Kidney tubule cell (primary cell): ENCODE results near the gene B4GALT3.
A peak's percentile ranks its signal among the peaks of the same experiment; 100 is the strongest.

ENCODE experiments used
- DNase-seq: peaks from one replicate; pipeline ENCODE4 v3.0.0-alpha.2; 2018; ENCODE audit warnings: low spot score

B4GALT3 gene

GRCh38 chr1:161162052-161162451 is 15.3 kb downstream of the B4GALT3 start:
- DNase-seq, result no peak

DNA sequence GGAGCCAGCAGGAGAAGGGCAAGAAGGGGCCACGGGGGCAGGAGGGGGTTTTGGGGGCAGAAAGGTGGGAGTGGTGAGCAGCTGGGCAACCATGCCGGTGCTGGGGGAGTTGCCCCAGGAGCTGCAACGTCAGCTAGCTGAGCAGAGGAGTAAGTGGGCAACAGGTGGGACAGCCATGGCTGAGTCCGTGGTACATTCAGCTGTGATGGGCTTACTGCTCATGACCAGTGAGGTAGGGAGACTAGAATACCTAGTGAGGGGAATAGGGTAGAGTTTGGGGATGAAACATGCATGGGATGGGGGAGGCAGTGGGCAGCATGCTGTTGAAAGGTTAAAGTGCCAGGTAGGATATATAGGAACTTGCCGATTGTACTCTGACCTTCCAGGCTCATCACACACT is 15.7 kb downstream of the B4GALT3 start:
- DNase-seq, result no peak

DNA sequence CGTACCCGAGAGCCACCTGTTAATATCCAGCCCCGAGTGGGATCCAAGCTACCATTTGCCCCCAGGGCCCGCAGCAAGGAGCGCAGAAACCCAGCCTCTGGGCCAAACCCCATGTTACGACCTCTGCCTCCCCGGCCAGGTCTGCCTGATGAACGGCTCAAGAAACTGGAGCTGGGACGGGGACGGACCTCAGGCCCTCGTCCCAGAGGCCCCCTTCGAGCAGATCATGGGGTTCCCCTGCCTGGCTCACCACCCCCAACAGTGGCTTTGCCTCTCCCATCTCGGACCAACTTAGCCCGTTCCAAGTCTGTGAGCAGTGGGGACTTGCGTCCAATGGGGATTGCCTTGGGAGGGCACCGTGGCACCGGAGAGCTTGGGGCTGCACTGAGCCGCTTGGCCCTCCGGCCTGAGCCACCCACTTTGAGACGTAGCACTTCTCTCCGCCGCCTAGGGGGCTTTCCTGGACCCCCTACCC is 16.6 kb downstream of the B4GALT3 start:
- no peak for DNase-seq

DNA sequence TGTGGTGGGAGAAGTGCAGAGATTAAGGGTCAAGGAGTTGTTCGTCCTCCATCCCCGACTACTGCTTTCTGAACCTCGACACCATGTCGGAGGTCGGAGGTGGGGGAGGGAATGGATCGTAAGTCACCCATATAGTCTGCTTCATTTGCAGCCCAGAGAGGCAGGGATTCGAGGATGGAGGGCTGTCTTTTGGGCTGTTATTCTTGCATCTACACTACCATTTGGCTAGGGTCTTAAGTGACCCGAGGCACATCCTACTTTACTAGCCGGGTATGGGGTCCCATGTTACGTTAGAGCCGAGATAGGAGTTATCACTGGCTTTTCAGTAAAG is 17.4 kb downstream of the B4GALT3 start:
- no peak for DNase-seq

GRCh38 chr1:161159087-161159912 is 18.0 kb downstream of the B4GALT3 start, which contains the start of gene USP21:
USP21 (plus strand) TSS chr1:161159500; CDS start chr1:161160641, 1,141 bp downstream.
- DNase-seq, result peak; percentile 89

GRCh38 chr1:161158316-161159010 is 18.8 kb downstream of the B4GALT3 start:
- DNase-seq, result peak; percentile 2

GRCh38 chr1:161157867-161158266 is 19.4 kb downstream of the B4GALT3 start:
- DNase-seq, result no peak

- peak; percentile 93 for DNase-seq
Measured at GRCh38 chr1:161153682-161154337, 23.5 kb downstream of the B4GALT3 start, which contains the start of gene UFC1. UFC1 (plus strand) TSS chr1:161153978; CDS start chr1:161153998, 20 bp downstream.

DNA sequence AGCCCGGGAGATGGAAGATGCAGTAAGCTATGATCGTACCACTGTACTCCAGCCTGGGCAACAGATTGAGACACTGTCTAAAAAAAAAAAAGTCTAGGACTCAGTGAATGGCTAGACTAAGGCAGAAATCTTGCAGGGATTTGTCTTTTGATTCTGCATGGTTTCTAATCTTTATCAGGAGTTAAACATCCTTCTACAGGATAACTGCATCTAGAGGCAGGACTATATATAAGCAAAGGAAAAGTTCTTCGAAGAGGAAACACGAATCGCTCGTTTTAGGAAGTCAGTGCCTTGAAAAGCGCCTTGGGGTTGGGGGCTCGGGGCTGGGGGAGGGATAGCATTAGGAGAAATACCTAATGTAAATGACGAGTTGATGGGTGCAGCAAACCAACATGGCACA is 24.1 kb downstream of the B4GALT3 start:
- no peak for DNase-seq

DNA sequence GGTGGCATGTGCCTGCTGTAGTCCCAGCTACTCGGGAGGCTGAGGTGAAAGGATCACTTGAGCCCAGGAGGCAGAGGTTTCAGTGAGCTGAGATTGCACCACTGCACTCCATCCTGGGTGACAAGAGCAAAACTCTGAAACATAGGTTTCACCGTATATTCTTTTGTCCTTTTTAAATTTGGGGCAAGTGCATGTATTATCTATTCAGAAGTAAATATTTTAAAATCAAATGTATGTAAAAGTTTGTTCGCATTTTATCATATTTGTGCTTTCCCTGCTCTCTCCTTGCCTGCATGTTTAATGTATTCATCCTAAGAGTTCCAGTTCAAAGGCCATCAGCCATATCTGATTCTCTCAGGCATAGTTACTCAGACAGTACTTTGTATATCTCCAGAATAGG is 31.5 kb downstream of the B4GALT3 start:
- DNase-seq, result no peak

DNA sequence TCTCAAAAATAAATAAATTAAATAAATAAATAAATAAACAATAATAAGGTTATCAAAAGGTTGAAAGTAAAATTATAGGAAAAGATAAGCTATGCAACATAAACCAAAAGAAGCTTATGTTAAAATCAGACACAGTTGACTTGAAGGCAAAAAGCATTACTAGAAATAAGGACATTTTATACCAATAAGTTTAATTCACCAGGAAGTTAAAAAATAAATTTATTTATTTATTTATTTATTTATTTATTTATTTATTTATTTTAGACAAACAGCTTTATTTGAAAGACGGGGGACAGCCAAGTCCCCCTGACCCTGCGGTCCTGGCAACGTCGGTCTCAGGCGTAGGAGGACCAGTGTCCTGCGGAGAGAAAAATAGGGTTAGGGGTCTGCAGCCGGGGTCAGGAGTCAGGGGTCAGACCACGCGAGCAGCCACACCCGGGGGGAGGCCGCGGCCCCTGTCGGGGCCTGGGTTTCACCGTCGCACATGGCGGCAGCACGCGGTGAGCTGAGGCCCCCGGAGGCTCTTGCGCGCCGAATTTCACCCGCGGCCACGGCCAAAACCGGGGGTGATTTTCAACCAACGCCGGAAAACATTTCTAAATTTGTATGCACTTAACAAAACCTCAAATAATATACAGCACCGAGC is 36.4 kb downstream of the B4GALT3 start:
- no peak for DNase-seq

- DNase-seq, result peak; percentile 48
Measured at GRCh38 chr1:161139766-161140165, 37.5 kb downstream of the B4GALT3 start.

GRCh38 chr1:161138431-161138830 is 38.9 kb downstream of the B4GALT3 start:
- DNase-seq, result no peak

DNA sequence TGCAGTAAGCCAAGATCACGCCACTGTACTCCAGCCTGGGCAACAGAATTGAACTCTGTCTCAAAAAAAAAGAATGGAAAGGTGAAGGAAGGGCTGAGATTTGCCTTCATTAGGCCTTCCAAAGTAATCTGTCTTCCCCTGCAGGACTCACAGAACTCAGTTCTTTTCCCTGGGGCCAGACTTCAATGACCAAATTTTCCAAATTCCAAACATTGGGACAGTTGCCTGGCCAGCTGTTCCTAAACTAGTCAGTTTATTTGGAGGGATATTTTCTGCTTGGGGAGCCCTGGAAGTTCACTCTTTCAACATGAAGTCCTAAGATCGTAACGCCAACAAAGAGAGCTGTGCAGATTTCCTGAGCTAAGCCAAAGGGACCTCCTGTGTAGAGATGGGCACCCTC is 39.4 kb downstream of the B4GALT3 start:
- DNase-seq, result no peak

DNA sequence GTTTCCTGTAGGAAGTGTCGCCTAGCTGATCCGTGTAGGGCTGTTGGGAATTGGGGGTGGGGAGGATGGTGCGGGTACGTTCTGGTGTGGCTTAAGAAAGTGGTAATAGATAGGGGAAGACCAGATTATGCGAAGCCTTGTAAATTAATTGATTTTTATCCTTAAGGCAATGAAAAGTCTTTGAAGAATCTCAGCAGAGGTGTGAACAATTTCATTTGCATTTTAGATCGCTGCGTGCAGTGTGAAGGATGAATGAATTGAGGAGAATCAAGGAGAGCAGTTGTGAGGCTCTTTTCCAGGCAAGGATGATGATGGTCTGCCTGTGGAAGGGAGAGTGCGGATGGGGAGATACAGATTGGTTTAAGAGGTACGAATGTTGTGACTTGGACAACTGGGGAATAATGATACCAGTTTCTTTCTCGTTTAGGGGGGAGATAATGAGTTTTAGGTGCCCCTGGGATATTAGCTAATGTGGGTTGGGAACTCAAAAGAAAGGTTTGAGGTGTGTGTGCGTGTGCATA is 44.0 kb downstream of the B4GALT3 start:
- DNase-seq, result no peak

DNA sequence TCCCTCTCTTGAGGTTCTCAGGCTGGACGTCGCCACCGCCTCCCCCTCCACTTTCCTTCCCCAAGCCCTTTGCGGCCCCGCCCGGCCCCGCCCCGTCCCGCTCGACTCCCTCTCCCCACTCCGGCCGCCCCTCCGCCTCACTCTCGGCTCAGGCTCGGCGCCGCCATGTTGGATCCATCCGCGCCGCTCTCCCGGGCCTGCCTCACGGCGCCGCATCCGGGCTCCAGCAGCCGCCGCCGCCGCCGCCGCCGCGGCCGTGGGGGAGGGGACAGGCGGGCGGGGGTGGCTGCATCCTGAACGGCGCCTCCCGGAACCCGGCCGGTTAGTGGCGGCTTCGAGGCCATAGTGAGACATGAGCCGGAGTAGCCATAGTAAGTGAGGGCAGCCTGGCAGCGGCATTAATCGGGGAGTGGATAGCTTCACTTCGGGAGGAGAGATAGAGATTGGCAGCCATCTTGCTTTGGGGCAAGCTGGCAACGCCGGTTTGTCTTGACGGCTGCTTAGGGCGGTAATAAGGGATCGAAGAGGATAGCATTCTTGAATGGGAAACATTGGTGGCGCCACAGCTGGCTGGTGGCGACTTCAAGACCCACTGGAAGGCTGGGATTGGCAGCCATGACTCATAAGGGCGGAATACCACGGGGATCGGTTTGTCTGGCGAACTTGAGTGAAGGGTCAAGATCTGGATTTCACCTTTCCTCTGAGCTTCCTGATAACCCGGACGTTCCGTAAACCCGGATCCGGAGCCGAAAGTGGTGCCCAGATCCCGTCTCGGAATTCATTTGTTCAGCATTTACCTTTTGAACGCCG is 44.7 kb downstream of the B4GALT3 start, which contains the start of gene DEDD:
Gene DEDD (minus strand): TSS at position 258 of the 810 bp plus-strand sequence. CDS start 8,205 bp downstream, outside the sequence.
- peak; percentile 99 for DNase-seq

GRCh38 chr1:161131523-161132409 is 45.5 kb downstream of the B4GALT3 start:
- peak; percentile 9 for DNase-seq

DNA sequence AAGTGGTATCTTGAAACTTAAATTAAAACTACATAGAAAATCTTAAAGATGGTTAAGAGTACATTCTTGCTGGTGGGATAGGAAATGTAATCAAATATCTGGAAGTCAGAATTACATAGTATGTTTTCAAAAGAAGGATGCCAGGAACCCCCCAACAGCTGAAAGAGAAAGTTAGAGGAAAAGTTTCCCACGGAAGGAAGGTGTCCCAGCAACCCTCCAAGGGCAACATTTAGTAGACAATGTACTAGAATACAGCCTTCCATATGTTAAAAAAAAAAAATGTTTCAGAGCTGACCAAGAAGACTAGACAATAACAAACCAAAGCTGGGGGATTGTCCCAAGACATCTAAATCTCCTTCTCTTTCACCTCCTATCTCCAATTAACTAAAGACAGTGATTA is 47.0 kb downstream of the B4GALT3 start:
- DNase-seq, result no peak

DNA sequence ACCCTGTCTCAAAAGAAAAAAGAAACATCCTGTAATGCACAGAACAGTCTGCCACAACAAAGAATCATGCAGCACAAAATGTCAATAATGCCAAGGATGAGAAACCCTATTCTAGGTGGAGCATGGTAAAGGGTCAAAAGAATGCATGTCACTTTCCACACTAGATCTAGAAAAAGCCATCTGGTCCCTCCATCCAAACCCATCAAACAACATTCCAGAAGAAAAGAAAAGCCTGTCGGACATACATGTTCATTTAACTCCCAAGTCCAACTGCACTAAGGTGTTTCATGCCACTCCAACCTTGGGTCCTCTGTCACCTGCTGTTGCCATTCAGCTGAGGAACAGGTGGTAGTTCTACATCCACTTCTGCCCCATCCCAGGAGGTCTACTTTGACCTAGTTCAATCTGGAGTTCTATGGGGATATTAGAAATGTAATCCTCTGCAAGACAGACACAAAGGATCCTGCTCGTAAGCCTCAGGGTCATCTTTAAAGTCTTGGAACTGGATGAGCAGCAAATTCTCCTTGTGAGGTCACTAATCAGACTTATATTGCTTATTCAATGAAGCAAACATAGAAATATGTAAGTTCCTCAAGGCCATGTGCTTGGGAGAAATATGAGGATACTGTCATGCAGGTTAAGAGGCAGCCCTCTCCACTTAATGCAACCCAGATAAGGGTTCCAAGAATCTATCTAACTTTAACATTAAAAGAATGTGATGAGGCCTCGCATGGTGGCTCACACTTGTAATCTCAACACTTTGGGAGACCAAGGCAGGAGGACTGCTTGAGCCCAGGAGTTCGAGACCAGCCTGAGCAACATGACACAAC is 48.5 kb downstream of the B4GALT3 start:
- DNase-seq, result no peak
